HTERT RPE-1 (cell line): ENCODE measurements around the gene PKNOX2.

ENCODE experiments used
- in situ Hi-C: fragments of 300-500 bp; cut with MboI; formaldehyde crosslinking; loops from 4 replicates; pipeline ENCODE4 v1.14.3; 2020; ENCODE audit warnings: low sequenced_read_pairs

Gene PKNOX2

GRCh38 chr11:125429807-125430678 is 265.5 kb downstream of the PKNOX2 start:
- in situ Hi-C loops: no loop called here

GRCh38 chr11:125431009-125431408 is 266.5 kb downstream of the PKNOX2 start:
- in situ Hi-C loops: no loop called here

GRCh38 chr11:125431481-125431880 is 266.9 kb downstream of the PKNOX2 start:
- in situ Hi-C loops: no loop called here

- in situ Hi-C loops: no loop called here
These were observed 269.0 kb downstream of the PKNOX2 start for GRCh38 chr11:125433454-125434121.

- in situ Hi-C loops: no loop called here
These were observed 271.1 kb downstream of the PKNOX2 start for GRCh38 chr11:125435461-125436238.

- in situ Hi-C loops: no loop called here
These were observed 277.3 kb downstream of the PKNOX2 start for GRCh38 chr11:125441648-125442410.

- in situ Hi-C loops: no loop called here
These were observed 278.4 kb downstream of the PKNOX2 start for GRCh38 chr11:125442946-125443345.

GRCh38 chr11:125443767-125444311 is 279.3 kb downstream of the PKNOX2 start:
- in situ Hi-C loops: no loop called here

- in situ Hi-C loops: no loop called here
These were observed 281.2 kb downstream of the PKNOX2 start for GRCh38 chr11:125445731-125446130.

GRCh38 chr11:125446279-125446678 is 281.7 kb downstream of the PKNOX2 start:
- in situ Hi-C loops: no loop called here

GRCh38 chr11:125447721-125448120 is 283.2 kb downstream of the PKNOX2 start:
- in situ Hi-C loops: no loop called here

- in situ Hi-C loops: no loop called here
These were observed 283.6 kb downstream of the PKNOX2 start for GRCh38 chr11:125448136-125448535.

- in situ Hi-C loops: no loop called here
These were observed 285.0 kb downstream of the PKNOX2 start for GRCh38 chr11:125449565-125449964.

- in situ Hi-C loops: no loop called here
These were observed 287.0 kb downstream of the PKNOX2 start for GRCh38 chr11:125451400-125452124.

GRCh38 chr11:125452125-125452470 is 287.5 kb downstream of the PKNOX2 start:
- in situ Hi-C loops: no loop called here

- in situ Hi-C loops: no loop called here
These were observed 289.5 kb downstream of the PKNOX2 start for GRCh38 chr11:125454047-125454446.

GRCh38 chr11:125455851-125456250 is 291.3 kb downstream of the PKNOX2 start:
- in situ Hi-C loops: no loop called here

GRCh38 chr11:125457814-125458343 is 293.3 kb downstream of the PKNOX2 start:
- in situ Hi-C loops: no loop called here

- in situ Hi-C loops: no loop called here
These were observed 295.7 kb downstream of the PKNOX2 start for GRCh38 chr11:125460275-125460674.
